SU-DHL-6 (cell line): ENCODE measurements around the gene KDM4B.

ENCODE experiments used
- H2AFZ ChIP-seq: fragments of 200-600 bp; sonication (generic); 2 replicates; pipeline ENCODE4 v1.6.1; 2014; ENCODE audit warnings: low read depth, mild to moderate bottlenecking, moderate library complexity, mixed read lengths, antibody characterized with exemption, low read length; ENCODE audit not compliant: severe bottlenecking
- H3F3A ChIP-seq: fragments of 200-600 bp; shearing (Covaris generic); 2 replicates; pipeline ENCODE4 v1.6.0; 2016; ENCODE audit warnings: antibody characterized with exemption, mild to moderate bottlenecking; ENCODE audit not compliant: insufficient read depth
- H3K27ac ChIP-seq: fragments of 200-600 bp; sonication (generic); 2 replicates; pipeline ENCODE4 v1.5.1; 2016; ENCODE audit warnings: low read depth, mild to moderate bottlenecking, low read length, moderate library complexity, mixed read lengths
- H3K27me3 ChIP-seq: fragments of 200-600 bp; sonication (generic), shearing (Covaris generic); 2 replicates; pipeline ENCODE4 v1.6.0; 2014; ENCODE audit warnings: mild to moderate bottlenecking, low read length
- H3K36me3 ChIP-seq: fragments of 200-600 bp; sonication (generic); 2 replicates; pipeline ENCODE4 v1.6.1; 2014; ENCODE audit warnings: mild to moderate bottlenecking, low read length, mixed read lengths
- H3K4me2 ChIP-seq: fragments of 300-600, 200-600 bp; shearing (Covaris generic), sonication (generic); 2 replicates; pipeline ENCODE4 v1.6.0; 2014; ENCODE audit warnings: low read length, low read depth, mild to moderate bottlenecking; ENCODE audit not compliant: poor library complexity, severe bottlenecking
- H3K4me3 ChIP-seq: fragments of 200-600 bp; sonication (generic); 2 replicates; pipeline ENCODE4 v1.5.1; 2014; ENCODE audit warnings: antibody characterized with exemption, low read length, mild to moderate bottlenecking, mixed read lengths; ENCODE audit not compliant: insufficient read depth, poor library complexity, severe bottlenecking
- H3K79me2 ChIP-seq: fragments of 200-600 bp; sonication (generic); 2 replicates; pipeline ENCODE4 v1.6.1; 2014; ENCODE audit warnings: mild to moderate bottlenecking, low read length, moderate library complexity; ENCODE audit not compliant: insufficient read depth
- H3K9ac ChIP-seq: fragments of 200-600 bp; sonication (generic); 2 replicates; pipeline ENCODE4 v1.7.0; 2014; ENCODE audit warnings: mild to moderate bottlenecking, low read length
- H3K9me2 ChIP-seq: fragments of 200-600 bp; sonication (generic); replicated peaks from 2 replicates; pipeline ENCODE4 v1.6.1; 2014; ENCODE audit warnings: low read length; ENCODE audit not compliant: insufficient read depth
- H3K9me3 ChIP-seq: fragments of 200-600 bp; sonication (generic); 2 replicates; pipeline ENCODE4 v1.6.1; 2014; ENCODE audit warnings: low read length, mixed read lengths; ENCODE audit not compliant: insufficient read depth
- H4K20me1 ChIP-seq: fragments of 200-600 bp; sonication (generic); 2 replicates; pipeline ENCODE4 v1.6.1; 2014; ENCODE audit warnings: low read depth, mild to moderate bottlenecking, antibody characterized with exemption, low read length, moderate library complexity, mixed read lengths
- EZH2phosphoT487 ChIP-seq: fragments of 200-600 bp; sonication (generic), shearing (Covaris generic); conservative IDR thresholded peaks from 2 replicates; pipeline ENCODE4 v1.6.1; 2018; ENCODE audit warnings: mild to moderate bottlenecking, antibody characterized with exemption, low read length, moderate library complexity, mixed read lengths
- TF ChIP-seq, protein P1 (sequence below): fragments of 200-600 bp; sonication (generic); IDR thresholded peaks from one replicate; pipeline ENCODE4 v1.5.1; 2017; ENCODE audit warnings: antibody characterized with exemption, mild to moderate bottlenecking, low read length, moderate library complexity; ENCODE audit not compliant: insufficient read depth, poor library complexity, severe bottlenecking

The KDM4B gene

DNA sequence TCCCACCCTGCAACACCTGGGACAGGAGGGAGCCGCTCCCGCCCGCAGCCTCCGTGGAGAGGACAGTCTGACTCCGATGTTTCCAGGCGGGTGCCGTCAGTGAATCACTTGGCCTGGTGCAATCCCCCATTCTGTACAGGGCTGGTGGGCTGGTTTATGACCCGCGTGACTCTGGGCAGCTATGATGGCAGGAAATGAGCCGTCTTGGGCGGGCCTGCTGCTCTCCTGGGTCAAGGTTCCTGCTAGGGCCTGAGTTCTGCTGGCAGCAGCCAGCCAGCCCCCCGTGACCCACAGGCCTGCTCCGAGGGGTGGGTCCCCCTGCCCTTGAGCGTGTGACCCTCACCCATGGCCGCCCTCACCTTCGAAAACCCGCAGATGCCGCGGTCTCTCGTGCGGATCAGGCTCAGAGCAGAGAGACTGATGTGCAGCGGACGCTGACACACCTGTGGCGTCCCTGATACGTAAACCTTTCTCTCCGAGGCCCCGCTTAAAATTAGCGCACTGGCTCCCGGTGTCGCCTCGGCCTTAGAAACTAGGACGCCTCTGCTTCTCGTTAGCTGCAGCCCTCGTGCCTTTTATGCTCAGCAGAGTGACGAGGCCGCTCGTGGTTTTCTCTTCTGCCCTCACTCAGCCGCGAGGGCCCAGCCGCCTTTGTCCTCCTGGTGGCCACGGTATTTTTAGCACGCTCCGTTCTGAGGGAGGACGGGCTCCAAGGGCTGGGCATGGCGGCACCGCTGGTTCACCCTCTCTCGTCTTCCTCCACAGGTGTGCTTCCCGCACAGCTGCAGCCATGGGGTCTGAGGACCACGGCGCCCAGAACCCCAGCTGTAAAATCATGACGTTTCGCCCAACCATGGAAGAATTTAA, 63.4 kb downstream of the KDM4B start:
- Histone ChIP-seq H3K9me2 (no peaks in the 10 kb centered on the region), H3K4me2 (peak overlapping the region; percentile 6), H4K20me1 (no peaks in the 10 kb centered on the region), H3K9me3 (no peaks in the 10 kb centered on the region), H3F3A (peaks cover 18% of the 10 kb centered on the region), H3K36me3 (no peaks in the 10 kb centered on the region), H3K27me3 (no peaks in the 10 kb centered on the region), H2AFZ (no peak overlapping the region), H3K9ac (peak overlapping the region; percentile 14; the same call in 1 of the 2 replicates), H3K27ac (peak overlapping the region; percentile 73), H3K4me3 (no peak overlapping the region), H3K79me2 (no peaks in the 10 kb centered on the region)
- TF ChIP-seq EZH2phosphoT487: no peak
- TF ChIP-seq, protein P1, sequence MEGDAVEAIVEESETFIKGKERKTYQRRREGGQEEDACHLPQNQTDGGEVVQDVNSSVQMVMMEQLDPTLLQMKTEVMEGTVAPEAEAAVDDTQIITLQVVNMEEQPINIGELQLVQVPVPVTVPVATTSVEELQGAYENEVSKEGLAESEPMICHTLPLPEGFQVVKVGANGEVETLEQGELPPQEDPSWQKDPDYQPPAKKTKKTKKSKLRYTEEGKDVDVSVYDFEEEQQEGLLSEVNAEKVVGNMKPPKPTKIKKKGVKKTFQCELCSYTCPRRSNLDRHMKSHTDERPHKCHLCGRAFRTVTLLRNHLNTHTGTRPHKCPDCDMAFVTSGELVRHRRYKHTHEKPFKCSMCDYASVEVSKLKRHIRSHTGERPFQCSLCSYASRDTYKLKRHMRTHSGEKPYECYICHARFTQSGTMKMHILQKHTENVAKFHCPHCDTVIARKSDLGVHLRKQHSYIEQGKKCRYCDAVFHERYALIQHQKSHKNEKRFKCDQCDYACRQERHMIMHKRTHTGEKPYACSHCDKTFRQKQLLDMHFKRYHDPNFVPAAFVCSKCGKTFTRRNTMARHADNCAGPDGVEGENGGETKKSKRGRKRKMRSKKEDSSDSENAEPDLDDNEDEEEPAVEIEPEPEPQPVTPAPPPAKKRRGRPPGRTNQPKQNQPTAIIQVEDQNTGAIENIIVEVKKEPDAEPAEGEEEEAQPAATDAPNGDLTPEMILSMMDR: no peak

DNA sequence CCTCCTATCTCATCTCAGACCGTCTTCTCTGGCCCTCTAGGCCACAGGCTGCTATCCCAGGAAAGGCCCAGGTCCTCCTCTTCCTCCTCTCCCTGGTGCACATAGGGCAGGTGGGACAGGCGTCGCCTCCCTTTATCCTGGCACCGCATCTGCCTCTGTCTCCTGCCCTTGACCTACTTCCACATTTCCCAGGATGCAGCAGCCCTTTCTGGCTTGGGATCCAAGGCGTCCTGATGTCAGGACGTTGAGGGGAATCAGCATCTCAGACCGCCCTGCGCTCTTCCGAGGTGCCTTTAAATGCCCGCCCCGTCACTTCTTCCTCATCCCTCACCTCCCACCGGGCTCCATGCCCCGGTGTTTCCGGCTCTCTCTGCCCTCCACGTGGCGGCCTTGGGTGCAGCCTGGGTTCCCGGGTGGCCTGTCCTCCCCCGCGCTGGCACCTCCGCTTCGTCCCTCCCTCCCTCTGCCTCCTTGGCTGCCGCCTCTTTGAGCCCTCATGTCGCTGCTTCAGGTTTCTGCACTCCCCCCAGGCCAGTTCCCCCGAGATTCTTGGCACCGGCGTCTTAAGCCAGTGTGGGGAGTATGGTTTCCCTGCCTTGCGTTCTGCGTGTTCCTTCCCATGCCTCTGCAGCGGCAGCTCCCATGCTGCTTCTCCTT, 66.3 kb downstream of the KDM4B start:
- TF ChIP-seq, protein P1: no peak
- TF ChIP-seq EZH2phosphoT487: no peak
- H3K4me3 ChIP-seq: no peak overlapping the region

DNA sequence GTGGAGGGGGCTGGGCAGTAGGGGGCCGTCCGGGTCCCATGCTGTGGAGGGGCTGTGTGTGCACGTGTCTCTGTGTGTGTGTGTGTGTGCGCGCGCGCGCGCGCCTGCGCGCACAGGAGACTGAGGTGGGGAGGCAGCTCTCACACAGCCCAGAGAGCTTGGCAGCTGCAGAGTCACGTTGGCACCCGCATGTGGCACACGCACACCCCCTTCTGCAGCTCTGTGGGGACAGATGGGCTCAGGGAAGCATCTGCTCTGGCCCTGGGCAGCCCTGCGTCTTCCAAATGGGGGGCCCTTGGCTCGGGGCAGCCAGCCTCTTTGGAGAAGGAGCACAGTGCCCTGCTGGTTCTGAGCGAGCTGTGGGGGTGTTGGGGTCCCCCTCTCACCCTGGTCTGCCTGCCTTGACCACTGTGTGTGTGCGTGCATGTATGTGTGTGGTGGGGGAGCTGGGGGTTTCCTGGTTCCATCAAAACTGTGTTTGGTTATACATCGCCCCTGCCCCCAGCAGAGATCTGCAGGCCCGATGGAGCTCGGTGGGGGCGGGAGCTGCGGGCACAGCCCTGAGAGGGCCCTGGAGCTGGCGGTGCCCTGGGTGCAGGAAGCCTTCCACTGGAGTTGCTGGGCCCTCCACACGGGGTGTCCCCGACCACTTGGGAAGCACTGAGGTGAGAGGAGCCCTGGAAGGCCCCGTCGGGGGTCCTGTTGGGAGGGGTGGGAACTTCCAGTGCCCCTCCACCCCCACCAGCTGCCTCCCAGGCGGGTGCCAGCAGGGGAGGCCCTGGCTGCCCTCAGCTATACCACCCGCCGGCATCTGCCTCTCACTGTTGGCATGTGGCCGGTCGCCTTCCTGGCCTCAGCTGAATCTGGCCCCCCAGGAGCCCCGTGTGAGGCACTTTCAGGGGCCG, 67.1 kb downstream of the KDM4B start:
- Histone ChIP-seq H3K9ac (no peak overlapping the region), H3K4me3 (no peak overlapping the region), H3K4me2 (no peak overlapping the region), H3K27me3 (no peaks in the 10 kb centered on the region), H2AFZ (no peak overlapping the region), H4K20me1 (no peaks in the 10 kb centered on the region), H3K27ac (no peak overlapping the region), H3K36me3 (no peaks in the 10 kb centered on the region), H3F3A (peaks cover 5% of the 10 kb centered on the region; the same call in 1 of the 2 replicates), H3K9me2 (no peaks in the 10 kb centered on the region), H3K9me3 (no peaks in the 10 kb centered on the region), H3K79me2 (no peaks in the 10 kb centered on the region)
- no peak for TF ChIP-seq EZH2phosphoT487
- TF ChIP-seq, protein P1: no peak

More for the DNA sequence above, 66.3 kb downstream of the KDM4B start:
- Histone ChIP-seq H3K9ac (no peak overlapping the region), H4K20me1 (no peaks in the 10 kb centered on the region), H3K9me3 (no peaks in the 10 kb centered on the region), H3K4me2 (no peak overlapping the region), H3K36me3 (no peaks in the 10 kb centered on the region), H3K9me2 (no peaks in the 10 kb centered on the region), H3K27ac (no peak overlapping the region), H2AFZ (no peak overlapping the region), H3K79me2 (no peaks in the 10 kb centered on the region), H3F3A (peaks cover 6% of the 10 kb centered on the region; the same call in 1 of the 2 replicates), H3K27me3 (no peaks in the 10 kb centered on the region)
